ENCODE results near the gene TCF25.

TCF25 gene

GRCh38 chr16:89880477-89881367 lies 7.3 kb downstream of the TCF25 start:
- DNase-seq, result no peak

- no peak for DNase-seq
Observed at GRCh38 chr16:89881368-89881730, 8.0 kb downstream of the TCF25 start.

GRCh38 chr16:89883346-89884040 lies 10.1 kb downstream of the TCF25 start:
- DNase-seq, result no peak

DNA sequence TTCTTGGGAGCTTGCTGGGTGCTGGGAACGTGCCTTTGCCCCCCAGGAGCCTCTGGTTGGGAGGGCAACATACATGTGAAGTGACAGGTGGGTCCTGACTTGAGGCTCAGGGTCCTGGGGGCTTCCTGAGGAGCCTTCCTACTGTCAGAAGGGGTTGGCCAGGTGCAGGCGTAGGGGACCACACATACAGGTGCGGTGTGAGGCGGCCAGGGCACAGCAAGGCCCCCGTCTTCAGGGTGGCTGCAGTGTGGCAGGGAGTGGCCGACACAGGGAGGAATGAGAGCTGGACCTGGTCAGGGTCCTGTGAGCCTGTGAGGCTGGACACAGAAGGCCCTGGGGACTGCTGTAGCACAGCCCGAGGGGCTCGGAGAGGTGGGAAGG lies 10.6 kb downstream of the TCF25 start:
- DNase-seq, result no peak

- no peak for DNase-seq
Observed at GRCh38 chr16:89887243-89887642, 13.9 kb downstream of the TCF25 start.

DNA sequence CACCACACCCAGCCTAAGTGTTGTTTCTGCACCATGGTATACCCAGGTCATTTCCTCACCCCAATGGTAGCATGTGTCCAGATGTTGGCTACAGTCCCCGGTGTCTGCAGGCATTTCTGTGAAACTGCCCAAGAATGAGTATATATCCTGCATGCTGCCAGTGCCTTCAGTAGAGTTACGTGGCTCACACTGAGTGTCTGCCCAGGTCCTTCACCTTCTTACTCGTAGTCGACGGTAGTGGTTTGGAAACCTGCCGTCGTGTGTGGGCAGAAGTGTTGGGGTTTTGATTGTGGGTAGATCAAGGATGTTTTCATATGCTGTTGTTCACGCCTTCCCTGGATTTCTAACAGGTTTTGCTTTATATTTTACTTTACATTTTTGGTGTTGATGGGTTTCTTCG lies 16.8 kb downstream of the TCF25 start:
- DNase-seq, result no peak

DNA sequence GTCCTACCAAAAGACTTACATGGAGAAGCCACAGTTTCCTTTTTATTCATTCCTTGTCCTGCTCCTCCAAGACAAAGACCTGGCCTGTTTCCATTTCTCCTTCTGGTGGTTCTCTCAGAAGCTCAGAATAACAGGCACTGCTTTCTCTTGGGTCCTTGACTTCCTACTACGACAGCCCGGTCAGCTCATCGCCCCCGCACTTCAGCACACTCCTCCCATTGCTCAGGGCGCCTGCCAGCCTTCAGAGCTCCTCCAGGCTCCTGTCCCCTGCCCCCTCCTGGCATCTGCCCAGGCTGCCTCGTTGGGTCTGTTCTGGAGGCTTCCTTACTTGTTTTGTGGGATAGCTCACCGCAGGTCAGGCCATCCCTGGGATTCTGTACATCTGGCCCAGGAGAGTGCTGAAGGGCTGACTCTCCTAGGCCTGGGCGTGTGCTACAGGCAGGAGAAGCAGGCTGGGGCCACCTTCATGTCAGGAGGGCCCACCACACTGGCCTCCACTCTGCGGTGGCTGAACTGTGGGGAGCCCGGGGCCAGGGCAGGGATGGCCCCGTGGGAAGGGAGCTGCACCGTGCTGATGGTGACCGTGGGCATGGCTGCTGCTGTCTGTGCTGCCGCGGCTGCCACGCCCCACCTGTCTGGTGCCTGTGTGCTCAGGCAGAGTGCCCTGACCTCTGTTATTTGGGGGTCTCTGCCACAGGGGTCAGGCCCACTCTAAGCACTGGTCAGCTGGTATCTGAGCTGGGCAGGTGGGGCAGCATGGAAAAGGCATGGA lies 17.7 kb downstream of the TCF25 start:
- DNase-seq, result no peak

DNA sequence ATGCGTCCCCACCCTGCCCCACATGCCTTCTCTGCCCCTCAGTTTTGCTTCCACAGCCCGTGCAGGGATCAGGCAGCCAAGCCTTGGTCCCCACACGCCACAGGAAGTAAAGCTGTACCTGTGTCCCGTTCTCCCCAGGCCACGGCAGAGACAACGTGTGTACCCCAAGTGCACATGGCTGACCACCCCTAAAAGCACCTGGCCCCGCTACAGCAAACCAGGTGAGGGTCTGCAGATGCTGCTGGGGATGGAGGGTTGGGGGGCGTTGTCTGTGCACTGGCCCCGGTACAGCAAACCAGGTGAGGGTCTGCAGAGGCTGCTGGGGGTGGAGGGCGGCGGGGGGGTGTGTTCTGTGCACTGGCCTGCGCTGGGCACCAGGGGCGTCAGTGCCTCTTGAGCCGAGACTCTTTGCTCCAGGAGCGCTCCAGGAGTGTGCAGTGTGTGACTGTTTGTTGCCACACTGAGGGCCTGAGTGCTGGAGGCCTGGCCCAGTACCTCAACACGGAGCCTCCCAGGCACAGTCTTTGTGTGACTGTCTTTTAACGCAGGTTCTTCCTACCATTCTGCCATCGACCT lies 18.8 kb downstream of the TCF25 start:
- no peak for DNase-seq

- no peak for DNase-seq
Observed at GRCh38 chr16:89892635-89893034, 19.2 kb downstream of the TCF25 start.

GRCh38 chr16:89893642-89894548 lies 20.5 kb downstream of the TCF25 start:
- DNase-seq, result no peak

DNA sequence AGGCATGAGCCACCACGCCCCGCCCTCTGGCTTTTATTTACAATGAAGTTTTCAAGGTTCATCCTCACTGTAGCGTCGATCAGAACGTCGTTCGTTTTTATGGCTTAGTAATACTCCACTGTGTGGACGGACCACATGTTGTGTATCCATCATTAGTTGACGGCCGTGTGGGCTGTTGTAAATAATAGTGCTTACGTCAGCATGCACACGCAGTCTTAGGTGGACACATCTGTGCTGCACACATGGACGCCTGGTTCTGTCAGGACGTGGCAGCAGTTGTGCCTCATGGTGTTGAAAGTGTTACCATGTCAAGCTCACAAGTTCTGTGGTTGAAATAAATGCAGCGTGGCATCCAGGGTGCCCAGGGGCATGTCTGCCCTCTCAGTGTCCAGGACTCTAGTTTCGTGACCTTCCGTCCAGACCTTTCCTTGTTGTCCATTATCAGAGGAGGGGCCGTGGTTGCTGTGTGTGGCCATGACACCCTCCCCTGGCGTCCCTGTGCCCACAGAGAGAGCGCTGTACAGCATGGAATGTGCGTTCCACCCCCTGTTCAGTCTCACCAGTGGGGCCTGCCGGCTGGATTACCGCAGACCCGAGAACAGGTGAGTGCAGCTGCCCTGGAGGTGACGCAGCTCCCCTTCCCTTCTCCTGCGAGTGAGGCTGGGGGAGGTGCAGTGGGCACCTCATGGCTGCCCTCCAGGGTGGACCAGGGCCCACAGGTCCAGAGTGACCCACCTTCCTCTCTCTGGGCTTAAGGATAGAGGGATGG lies 22.3 kb downstream of the TCF25 start:
- no peak for DNase-seq

GRCh38 chr16:89897204-89897603 lies 23.8 kb downstream of the TCF25 start:
- no peak for DNase-seq

GRCh38 chr16:89898201-89898967 lies 25.0 kb downstream of the TCF25 start:
- no peak for DNase-seq

- no peak for DNase-seq
Observed at GRCh38 chr16:89899879-89900481, 26.6 kb downstream of the TCF25 start.

DNA sequence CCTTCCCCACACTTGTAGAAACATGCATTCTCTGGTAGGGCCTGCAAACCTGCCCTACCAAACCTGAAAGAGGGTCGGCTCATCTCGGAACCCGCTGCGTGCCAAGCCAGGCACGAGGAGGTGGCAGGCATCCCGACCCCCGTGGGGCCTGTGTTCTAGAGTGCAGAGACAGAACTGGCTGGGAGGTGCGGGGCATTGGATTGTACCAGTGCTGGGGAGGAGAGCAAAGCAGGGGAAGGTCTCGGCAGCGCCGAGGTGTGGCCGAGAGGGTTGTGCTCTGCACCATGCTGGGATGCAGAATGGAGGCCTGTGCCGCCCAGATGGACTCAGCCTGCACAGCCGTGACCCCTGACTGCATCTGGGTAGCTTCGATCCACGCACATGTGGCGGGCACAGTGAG lies 27.5 kb downstream of the TCF25 start:
- DNase-seq, result no peak

GRCh38 chr16:89902980-89903379 lies 29.6 kb downstream of the TCF25 start:
- no peak for DNase-seq

DNA sequence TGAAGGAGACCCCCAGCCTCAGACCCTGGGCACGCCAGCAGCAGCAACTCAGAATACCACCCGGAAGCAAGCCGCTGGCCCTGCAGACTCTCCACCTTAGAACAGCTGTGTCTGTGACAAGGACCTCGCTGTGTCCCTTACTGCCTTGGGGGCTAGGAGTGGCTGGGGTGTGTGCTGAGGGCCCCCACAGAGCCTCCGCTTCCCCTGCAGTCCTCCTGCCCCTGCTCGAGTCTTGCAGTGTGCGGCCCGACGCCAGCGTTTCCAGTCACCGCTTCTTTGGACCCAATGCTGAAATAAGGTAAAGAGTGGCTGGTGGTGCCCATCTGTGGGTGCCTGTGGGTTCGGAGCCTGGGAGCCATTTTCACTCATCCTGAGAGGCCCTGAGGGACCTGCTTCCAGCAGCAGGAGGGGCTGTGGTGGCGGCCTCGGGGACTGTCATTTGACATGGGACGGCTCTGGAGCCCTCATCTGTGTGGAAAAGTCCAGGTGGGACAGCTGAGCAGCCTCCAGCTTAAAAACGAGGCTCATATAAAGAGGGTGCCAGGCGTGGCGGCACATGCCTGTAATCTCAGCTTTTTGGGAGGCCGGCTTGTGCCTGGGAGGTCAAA lies 30.6 kb downstream of the TCF25 start:
- no peak for DNase-seq

DNA sequence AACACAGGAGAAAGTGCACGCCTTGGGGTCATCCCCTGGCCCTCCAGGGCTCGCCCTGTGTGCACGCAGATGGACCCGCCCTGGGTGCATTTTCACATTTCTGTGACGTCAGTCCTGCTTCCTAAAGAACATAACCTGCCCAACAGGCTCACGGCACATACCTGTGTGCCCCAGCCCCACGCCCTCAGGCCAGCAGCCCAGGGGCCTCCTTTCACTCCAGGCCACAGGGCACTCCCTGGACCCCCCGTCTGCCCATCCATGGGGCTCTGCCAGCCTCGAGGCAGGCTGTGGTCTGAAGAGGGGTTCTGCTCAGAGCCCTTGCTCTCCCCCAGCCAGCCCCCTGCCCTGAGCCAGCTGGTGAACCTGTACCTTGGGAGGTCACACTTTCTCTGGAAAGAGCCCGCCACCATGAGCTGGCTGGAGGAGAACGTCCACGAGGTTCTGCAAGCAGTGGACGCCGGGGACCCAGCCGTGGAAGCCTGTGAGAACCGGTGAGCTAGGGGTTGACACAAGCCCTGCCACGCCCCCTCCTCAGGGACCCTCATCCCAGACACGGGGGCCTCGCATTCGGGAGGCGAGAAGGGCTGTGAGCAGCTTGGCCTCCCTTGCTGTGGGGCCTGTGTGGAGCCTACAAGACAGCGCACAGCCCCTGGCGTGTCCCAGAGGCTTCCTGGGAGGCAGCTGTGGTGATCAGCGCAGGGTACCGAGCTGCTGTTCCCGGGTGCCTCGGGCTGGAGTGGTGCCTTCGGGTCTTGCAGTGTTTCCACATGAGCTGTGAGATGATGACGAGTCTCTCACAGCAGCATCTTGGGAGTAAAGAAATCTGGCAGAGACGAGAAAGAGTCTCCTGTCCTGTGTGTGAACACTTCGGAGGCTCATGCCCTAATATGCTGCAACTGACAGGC lies 31.5 kb downstream of the TCF25 start:
- DNase-seq, result no peak
